CD4-positive, alpha-beta T cell treated with Interleukin-4 for 1 hour (primary cell): Measurements from ENCODE around the gene CALCA.
"Not testable (repeated sequence)": the region's sequence is repeated elsewhere in the genome, so short reads cannot be mapped to it uniquely, and the experiment has no call there.

ENCODE experiments used
- DNase-seq, 2 donors: peaks; one replicate each; pipeline ENCODE4 v3.0.0-alpha.2; 2020 to 2022

The CALCA gene, protein sequence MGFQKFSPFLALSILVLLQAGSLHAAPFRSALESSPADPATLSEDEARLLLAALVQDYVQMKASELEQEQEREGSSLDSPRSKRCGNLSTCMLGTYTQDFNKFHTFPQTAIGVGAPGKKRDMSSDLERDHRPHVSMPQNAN

DNA sequence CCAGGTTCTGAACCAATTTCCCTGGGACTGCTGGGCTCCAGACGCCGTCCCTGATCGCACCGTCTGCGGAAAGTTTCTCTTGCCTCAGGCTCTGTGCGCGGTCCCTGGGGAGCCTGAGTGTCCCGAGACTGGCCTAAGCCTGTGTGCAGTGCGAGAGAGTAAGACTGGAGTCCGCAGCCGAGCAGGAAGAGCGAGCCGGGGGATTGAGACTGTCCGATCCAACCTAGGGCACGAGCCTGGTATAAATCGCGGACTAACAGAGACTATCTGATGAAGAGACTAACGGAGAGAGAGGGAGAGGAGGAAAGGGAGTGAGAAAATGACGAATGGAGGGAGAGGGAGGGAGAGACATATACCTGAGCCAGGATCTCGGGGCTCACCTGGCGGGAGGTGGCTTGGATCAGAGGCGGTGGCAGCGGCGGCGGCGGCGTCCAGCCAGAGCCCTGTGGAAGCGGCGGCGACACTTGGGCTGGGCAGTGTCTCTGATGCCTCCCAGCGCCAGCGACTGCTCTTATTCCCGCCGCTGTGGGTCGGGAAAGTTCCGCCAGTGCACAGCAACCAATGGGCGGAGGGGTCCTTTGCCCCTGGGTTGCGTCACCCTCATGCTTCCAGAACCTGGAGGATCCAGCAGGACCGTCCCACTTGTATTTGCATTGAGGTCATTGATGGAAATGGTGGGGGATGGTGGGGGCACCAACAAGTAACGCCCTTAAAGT is at the start of gene CALCA:
Gene CALCA (minus strand): TSS at position 487 of the 716 bp plus-strand sequence. CDS start 1,159 bp downstream, outside the sequence.
- no peak for DNase-seq

DNA sequence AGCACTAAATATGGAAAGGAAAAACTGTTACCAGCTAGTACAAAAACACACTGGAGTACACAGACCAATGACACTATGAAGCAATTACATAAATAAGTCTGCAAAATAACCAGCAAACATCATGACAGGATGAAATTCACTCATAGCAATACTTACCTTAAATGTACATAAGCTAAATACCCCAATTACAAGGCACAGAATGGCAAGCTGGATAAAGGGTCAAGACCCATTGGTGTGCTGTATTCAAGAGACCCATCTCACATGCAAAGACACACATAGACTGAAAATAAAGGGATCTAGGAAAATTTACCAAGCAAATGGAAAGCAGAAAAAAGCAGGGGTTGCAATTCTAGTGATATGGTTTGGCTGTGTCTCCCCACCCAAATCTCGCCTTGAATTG is 44.0 kb upstream of the CALCA start:
- DNase-seq, result no peak

DNA sequence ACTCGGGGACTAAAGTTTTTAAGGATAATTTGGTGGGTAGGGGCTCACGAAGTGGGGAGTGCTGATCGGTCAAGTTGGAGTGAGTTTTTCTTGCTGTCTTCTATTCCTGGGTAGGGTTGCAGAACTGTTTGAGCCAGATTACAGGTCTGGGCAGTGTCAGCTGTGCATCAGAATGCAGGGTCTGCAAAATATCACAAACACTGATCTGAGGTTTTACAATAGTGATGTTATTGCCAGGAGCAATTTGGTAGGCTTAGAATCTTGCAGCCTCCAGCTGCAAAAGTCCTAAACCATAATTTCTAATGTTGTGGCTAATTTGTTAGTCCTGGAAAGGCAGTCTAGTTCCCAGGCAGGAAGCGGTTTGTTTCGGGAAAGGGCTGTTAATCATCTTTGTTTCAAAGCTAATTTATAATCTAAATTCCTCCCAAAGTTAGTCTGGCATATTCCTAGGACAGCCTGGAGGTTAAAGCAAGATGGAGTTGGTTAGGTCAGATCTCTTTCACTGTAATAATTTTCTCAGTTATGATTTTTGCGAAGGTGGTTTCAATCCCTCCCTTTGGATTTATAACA is 39.7 kb upstream of the CALCA start:
- no peak for DNase-seq

DNA sequence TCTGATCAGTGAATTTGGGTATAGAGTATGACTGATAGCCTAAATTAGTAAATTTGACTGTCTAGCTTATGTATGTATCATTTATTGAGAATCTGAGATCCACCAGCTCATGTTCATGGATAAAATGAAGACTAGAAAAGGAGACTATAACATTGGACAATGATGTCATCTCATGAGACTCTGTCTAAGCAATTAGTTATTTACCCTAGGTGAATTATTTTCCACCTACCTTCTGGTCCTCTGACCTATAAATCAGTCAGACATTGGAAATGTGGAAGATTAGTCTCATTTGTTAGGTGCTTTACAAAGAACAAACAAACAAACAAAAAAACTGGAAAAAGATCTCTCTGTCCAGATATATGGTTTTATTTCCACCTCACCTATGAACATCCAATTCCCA is 38.7 kb upstream of the CALCA start:
- no peak for DNase-seq

DNA sequence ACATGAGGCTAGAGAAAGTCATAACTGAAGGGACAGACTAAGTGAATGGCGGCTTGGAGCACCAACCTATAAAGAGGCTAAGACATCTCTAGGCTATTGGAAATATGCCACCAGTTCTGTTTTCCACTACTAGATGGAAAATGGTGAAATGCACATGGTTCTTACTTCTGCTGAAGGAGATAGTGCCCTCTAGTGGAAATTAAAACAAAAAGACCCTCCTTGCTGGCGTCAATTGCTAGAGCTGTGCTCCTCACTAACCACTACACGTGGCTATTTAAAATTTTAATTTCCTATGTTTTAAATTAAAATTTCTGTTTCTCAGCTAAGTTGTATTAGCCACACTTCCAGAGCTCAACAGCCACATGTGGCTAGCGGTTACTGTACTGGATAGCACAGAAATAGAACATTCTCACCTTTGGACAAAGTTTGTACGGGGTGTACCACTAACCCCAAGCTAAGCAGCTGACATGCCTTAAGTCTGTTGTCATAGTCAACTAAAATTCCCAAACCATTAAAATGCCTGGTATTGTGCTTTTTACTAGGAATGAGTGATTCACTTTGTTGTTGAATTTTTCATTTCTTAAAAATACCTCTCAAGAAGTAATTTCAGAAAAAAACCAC is 34.1 kb upstream of the CALCA start:
- peak in 1 of 2 donors; percentile 53 for DNase-seq

DNA sequence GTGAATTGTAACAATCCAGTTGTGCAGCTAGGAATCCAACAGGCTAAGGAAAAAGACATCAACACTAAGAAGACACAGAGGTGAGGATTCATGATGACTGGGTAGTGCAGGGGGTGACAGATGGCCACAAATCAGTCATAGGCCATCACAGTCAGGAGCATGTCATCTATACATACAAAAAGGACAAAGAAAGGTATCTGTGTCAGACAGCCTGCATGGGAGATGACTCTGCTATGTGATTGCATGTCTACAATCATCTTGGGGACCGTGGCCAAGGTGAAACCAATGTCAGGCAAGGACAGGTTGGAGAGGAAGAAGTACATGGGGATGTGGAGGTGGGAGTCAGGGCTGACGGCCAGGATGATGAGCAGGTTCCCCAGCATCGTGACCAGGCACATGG is 16.0 kb upstream of the CALCA start:
- not testable (repeated sequence) for DNase-seq

DNA sequence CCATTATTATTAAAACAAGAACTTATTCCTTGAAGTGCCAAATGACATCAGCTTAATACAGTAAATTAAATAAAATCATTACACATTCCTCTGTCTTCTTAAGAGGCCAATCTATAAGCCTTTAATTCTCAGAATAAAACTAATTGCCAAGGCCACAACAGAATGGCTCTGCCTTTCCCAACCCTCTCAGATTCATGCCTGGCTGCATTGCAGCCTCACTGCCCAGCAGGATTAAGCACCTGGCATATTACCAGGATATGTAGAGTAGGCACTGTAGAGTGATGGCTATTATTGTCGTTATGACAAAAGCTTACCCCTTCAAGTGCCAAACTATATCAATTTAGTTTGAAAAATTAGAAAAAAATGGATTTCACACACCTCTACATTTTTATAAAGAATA is 9.4 kb upstream of the CALCA start:
- DNase-seq, result no peak

DNA sequence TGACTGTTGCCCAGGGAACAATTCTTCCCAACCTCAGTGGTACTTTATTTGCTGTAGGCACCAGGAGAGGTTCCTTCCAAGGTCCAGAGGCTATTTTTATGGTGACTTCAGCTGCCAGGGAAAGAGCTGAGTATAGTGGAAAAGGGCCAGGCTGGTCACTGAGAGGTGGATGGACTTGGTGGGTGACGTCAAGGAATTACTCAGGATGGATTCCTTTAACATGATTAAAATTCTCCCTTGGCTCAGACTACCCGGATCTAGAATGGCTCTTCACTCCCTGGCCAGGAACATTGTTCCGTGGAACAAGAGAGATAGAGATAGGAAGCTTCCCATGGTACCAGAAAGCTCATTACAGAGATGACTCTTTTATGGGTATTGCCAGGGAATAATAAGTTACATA is 8.7 kb upstream of the CALCA start:
- DNase-seq, result no peak

DNA sequence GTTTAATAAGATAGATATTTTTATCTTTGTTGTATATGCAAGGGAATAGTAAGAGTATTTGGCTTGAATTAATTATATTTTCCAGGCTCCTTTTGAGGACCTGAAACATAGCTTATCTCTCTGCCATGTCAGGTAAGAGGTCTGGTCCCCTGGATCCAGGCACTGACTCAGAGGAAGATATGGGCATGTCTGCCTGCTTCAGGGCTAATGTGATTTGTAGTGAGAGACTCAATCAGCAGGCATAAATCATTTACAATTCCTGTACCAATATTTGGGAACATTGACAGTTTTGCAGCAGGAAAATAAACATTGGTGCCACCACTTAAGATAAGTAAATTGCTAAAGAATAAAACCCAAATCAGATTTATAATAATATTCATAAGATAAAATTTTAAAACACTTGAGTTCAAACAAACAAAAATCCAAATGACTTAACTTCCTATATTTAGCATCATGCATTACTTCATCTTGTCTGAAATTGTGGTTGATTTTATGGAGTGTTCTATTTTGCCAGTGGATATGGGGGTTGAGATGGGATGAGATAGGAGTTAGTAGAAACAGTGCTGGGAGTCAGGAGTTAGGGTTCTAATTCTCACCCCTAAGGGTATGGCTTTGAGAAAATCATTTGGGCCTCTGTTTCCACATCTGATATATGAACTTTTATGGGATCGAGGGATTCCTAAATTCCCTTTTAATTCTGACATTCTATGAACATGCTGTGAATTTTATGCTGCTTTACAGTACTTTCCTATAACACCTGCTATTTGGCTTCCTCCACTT is 5.1 kb upstream of the CALCA start:
- no peak for DNase-seq

DNA sequence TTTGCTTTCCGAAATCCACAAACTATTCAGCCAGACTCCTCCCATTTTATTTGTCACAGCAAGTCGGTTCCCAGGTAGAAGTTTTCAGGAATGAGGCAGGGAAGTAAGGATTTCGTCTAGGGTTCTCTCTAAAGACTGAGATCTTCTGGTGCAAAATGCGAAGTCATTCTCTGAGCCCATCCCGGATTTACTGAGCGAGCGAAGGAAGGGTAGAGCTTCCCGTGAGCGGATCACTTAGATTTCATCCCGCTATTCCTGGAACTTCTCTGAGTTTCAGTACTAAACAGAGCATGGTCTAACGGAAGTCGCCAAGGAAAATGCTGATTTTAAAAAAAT is 3.1 kb upstream of the CALCA start:
- no peak for DNase-seq

DNA sequence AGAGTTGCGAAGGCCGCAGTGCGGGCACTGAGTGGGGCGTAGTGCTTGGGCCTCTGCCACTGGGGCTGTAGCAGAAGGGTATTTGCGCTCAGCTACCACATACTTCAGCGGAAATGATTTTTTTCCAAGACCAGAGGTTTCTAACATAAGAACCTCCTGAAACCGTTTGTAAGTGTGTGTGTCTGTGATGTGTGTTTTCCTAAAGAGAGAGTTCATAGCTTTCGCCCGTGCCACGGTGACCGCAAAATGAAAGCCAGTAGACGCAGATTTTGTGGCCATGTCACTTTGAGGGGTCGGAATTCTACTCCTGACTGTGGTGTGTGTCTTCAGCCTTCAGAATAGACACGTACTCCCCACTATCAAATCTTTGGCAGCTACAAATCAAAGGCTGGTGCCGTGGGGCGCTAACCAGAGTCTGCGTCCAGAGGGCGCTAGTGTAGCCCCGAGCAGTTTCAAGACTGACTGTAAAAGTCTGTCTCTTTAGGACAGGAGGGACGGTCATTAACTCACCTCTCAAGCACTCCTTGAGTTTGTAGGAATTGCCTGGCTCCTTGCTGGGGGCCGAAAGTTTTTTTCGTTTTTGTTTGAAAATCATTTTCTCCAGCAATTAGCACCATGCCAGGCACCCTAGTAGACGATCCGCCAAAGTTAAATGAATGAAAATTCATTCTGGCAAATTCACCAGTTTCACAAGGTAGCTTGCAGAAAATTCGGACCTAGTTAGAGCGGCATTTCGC is 2.5 kb upstream of the CALCA start:
- DNase-seq, result peak; percentile 46 to 53

DNA sequence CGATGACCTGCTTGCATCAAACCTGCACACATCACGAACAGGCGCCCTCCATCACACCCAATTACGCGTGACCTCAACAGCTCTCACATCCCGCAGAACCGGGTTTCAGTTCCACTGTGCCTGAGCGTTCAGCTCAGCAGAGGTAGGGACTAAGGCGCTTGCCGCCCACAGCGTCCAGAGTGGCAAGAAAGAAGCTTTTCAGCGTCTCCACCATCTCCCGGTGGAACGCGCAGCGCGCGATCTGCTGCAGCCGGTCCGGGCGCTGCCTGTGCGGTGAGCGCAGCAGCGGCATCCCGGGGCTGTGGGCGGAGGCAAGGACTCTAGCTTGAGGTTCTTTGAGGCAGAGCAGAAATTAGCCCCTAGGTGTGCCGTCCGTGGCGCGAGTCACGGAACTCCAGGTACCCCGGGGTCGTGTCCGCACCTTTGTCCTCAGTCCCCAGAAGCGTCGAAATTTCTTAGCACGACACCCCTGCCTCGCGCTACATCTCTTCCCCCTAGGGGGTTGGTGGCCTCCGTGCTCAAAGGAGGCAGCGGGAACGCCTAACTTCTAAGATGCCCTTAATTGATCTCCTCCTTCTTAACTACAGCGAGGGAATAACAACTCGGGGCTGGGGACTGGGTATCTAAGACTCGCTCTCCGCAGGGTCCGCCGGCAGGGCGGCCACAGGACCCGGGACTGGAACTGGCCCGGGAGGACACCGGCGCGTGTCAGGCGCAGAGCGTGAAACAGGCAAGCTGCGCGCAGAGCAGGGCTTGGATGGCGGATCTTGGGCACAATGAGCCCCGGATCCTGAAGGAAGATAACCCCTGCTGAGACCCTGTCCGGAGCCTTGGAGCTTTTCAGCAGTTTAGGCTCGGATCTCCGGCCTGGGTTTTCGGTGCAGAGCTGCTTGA is 1.7 kb upstream of the CALCA start:
- DNase-seq, result peak; percentile 2 to 17

DNA sequence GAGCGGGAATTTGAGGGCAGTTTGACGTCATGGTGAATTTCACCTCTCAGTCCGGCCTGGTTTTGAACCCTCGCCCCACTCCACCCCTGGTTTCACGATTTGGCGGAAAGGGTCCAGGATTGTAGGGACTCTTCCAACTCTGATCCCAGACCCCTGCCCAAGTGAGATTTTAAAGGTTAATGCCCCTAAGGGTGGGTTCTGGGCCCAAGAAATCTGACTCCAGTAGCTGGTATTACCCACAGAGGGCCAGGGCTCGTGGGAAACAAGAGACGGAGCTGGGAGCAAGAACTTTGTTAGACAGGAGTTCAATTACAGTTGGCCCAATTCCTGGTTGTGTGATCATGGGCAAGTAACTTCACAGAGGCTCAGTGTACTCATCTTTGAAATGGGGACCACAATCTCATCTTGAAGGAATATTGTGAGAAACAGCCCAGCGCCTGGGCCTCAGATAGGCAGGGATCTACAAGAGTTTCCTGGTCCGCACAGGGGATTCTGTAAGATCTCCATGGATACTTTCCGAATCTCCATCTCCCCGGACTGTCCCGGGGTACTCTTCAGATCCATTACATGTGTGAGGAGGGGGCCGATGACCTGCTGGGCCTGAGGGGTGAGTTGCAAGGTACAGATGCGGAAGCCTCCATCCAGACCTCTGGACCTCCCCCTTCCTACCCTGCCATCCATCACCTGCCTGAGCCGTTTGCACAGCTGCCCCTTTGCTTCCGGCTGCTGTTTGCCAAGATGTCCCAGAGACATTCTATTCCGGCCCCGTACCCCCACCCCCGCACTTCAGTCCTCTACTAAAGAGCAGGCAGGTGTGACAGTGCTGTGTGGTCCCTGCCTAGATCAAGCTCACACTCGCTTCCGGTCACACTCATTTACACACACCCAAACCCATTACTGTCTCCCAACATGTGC is 687 bp upstream of the CALCA start:
- DNase-seq, result no peak

DNA sequence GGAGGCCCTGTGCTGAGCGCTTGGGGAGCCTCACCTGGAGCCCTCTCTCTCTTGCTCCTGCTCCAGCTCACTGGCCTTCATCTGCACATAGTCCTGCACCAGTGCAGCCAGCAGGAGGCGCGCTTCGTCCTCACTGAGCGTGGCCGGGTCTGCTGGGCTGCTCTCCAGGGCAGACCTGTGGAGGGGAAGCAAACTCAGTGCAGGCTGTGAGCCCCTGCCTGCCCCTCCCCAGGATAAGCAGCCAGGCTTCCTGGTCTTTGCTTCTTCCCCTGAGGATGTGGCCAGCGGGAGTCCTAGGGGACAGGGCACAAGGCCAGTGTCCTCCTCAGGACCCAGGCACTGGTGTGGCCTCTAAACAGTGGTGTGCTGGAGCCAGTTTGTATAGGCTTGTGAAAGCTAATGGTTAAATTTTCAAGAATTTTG is 2.2 kb downstream of the CALCA start:
- DNase-seq, result peak in 1 of 2 donors; percentile 25

DNA sequence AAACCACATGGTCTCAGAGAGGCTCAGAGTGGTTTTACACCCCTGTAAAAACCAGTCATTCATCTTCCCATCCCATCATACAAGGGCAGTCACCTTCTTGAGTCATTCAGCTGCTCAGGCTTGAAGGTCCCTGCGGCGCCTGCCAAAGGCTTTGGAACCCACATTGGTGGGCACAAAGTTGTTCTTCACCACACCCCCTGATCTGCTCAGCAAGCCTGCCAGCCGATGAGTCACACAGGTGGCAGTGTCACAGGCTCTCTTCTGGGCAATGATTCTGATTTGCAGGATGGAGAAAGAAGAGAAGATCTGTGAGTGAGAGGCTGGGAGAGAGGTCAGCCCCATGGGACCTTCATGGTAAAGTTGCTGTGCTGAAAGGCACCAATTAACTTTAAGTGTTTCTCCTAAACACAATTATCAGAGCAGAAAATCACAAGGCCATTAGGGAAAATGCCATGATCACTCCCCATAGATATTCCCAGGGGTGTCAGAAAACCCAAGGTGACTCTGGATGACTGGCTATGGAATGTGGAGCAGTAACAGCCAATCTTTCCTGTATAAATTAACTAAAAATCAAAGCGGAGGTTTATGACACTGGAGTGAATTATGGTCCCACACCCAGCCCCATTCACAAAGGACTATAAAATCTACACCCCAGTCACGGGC is 4.4 kb downstream of the CALCA start:
- no peak for DNase-seq

DNA sequence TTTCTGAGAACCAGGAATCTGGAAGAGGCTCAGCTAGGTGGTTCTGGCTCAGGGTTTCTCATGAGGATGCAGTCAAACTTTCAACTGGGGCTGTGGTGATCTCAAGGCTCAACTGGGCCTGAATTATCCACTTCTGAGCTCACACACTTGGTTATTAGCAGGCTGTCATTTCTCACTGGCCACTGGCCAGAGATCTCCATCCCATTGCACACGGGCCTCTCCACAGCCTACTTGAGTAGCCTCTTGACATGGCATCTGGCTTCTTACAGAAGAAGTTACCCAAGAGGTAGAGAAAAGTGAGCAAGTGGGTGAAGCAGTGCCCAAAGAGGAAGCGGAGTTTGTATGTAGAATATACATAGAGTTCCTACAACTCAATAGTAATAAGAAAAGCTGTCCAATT is 16.0 kb downstream of the CALCA start:
- no peak for DNase-seq

DNA sequence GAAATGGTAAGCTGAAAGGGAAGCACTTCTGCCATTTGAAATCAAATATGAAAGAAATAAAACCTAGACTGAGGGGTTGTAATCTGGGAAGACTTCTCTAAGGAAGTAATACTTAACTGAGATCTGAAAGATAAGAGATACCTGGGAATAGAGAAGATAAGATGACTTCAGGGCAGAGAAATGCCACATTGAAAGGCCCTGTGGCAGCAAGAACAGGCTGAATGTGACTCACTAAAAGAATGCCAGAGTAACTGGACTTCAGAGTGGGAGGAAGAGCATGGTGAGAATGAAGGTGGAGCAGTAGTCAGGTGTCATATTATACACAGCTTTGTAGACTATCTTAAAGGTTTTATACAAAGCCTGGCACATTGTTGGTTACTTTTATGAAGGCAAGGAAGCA is 17.6 kb downstream of the CALCA start:
- DNase-seq, result no peak

DNA sequence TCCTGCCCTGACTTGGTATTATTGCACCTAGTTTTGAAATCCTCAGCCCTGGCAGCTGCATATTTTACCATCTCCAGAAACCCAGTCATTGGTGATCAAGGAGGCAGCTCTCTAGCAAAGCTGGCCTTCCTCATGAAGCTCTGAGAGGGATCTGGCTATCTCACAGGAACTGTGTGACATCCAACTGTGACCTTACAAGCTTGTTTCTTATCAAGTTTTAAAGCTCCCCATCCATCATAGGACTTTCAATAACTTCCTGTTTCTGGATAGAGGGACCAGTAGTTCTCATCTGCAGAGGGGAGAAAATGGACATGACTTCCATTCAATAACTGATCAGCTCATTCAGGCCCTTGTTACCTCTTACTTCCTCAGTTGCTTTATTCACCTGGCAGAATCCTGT is 18.2 kb downstream of the CALCA start:
- no peak for DNase-seq

DNA sequence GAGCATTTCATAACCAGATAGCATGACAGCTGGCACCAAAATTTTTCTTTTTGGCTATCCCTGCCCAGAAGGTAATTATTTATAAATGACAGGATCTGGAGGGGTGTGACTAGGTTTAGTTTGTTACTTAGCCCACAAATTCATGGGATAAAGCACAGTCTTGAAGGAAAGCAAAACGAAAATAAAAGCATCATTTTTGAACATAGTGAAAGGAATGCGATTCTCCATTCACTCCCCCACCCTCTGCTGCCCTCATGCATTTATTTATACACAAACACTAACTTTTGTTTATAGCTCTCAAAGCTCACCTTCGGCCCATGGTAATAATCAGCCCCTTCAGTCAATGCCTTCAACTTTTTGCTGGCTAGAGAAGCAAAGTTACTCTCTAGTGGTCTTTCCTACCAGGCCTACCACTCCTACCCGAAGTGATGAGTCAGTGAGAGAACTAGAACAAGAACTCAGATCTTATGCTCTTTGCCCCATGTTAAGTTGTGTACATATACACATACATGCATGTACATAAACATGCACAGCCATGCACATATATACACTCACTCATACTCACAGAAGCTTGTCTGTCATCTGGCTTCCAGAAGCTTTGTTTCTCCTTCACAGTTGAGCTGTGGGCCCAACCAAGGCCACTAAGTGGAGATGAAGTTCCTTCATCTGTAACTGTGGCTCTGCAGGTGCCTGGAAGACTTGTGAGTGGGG is 22.6 kb downstream of the CALCA start:
- DNase-seq, result no peak
